ENCODE results near the gene SHANK1. TPM values are rescaled to one million over a fixed set of nuclear protein-coding genes. Genes with fewer than 3 reads are reported as not detected.

SHANK1 gene
- total and polyA plus RNA-seq, 12 donors = 1.5 to 22.6 (median 9.0) TPM

DNA sequence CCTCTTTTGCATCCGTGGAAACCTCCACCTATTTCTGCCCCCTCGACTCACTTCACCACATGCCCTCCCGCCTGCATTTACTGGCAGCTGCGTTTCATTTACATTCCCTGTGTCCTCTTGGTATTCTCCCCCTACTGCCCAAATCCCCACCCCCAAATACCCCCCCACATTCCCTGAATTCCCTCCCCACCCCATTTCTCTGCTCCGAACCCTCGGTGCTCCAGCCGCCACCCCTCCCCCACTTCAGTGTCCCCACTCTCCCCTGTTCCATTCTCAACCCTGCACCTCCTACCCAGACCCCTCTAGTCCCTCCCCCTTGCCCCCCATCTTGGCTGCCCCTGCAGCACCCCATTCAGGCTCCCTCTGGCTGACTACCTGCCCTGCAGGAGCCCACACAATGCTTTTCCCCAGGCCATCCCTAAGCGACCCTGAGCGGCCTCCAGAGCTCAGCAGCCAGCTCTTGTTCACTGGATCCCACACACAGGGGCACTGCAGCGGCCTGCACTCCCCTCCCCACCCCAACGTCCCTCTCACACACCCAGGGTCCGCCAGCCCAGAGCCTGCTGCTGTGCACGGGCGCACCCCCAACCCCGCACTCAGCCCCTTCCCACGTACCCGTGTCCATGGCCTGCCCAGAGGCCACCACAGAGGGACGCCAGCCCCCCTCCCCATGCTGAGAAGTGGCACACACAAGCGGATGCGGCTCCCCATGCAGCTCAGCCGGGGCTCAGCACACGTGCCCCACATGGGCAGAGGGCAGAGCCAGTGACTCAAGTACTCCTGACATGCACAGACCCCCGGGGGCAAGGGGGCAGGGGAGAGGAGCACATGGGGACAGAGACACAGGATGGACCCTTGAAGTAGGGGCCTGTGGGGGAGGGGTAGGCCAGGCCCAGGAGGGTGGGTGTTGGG is 26.3 kb downstream of the SHANK1 start:
- intact Hi-C loops (cut with DNase I) = no loop called here
- no peak for DNase-seq
- 27 to 39% (median 37%) methylated on average over 9 to 23 of the region's 23 CpGs for WGBS, 4 donors

GRCh38 chr19:50690439-50690838 is 29.2 kb downstream of the SHANK1 start:
- WGBS, 4 donors = 74 to 86% (median 84%) methylated on average over 7 of the region's 7 CpGs
- Histone ChIP-seq H3K9me3 (replicated peaks in 1 of 3) (no peaks in the 10 kb centered on the region), H3K27me3 (peaks cover 2% of the 10 kb centered on the region), H3K4me1 (replicated peaks in 1 of 2) (no peaks in the 10 kb centered on the region), H3K27ac (no peak overlapping the region), H3K4me3 (no peak overlapping the region), H3K36me3 (replicated peaks in 1 of 2) (no peaks in the 10 kb centered on the region)
- intact Hi-C loops (cut with DNase I) = no loop called here
- TF ChIP-seq, protein P1, sequence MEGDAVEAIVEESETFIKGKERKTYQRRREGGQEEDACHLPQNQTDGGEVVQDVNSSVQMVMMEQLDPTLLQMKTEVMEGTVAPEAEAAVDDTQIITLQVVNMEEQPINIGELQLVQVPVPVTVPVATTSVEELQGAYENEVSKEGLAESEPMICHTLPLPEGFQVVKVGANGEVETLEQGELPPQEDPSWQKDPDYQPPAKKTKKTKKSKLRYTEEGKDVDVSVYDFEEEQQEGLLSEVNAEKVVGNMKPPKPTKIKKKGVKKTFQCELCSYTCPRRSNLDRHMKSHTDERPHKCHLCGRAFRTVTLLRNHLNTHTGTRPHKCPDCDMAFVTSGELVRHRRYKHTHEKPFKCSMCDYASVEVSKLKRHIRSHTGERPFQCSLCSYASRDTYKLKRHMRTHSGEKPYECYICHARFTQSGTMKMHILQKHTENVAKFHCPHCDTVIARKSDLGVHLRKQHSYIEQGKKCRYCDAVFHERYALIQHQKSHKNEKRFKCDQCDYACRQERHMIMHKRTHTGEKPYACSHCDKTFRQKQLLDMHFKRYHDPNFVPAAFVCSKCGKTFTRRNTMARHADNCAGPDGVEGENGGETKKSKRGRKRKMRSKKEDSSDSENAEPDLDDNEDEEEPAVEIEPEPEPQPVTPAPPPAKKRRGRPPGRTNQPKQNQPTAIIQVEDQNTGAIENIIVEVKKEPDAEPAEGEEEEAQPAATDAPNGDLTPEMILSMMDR (IDR thresholded peaks at IDR 0.05) = no peak
- TF ChIP-seq POLR2A (IDR thresholded peaks at IDR 0.05) = no peak
- no peak for DNase-seq

More for the DNA sequence above, 26.3 kb downstream of the SHANK1 start:
- TF ChIP-seq, protein P1 (IDR thresholded peaks at IDR 0.05) = no peak
- no peak for TF ChIP-seq POLR2A (IDR thresholded peaks at IDR 0.05)
- Histone ChIP-seq H3K27ac (no peak overlapping the region), H3K27me3 (peaks cover 8% of the 10 kb centered on the region), H3K9me3 (replicated peaks in 1 of 3) (no peaks in the 10 kb centered on the region), H3K36me3 (replicated peaks in 1 of 2) (no peaks in the 10 kb centered on the region), H3K4me3 (no peak overlapping the region), H3K4me1 (replicated peaks in 1 of 2) (no peaks in the 10 kb centered on the region)

- 66 to 79% (median 78%) methylated on average over 6 to 19 of the region's 19 CpGs; no CpG with 5 or more reads in 1 of the 4 donors for WGBS, 4 donors
- Histone ChIP-seq H3K4me1 (replicated peaks in 1 of 2) (no peaks in the 10 kb centered on the region), H3K27me3 (no peaks in the 10 kb centered on the region), H3K36me3 (replicated peaks in 1 of 2) (no peaks in the 10 kb centered on the region), H3K4me3 (no peak overlapping the region), H3K27ac (no peak overlapping the region), H3K9me3 (replicated peaks in 1 of 3) (no peaks in the 10 kb centered on the region)
- no peak for DNase-seq
- TF ChIP-seq, protein P1 (IDR thresholded peaks at IDR 0.05) = no peak
- no peak for TF ChIP-seq POLR2A (IDR thresholded peaks at IDR 0.05)
- intact Hi-C loops (cut with DNase I) = no loop called here
Measured at GRCh38 chr19:50688766-50689165, 30.8 kb downstream of the SHANK1 start.

- intact Hi-C loops (cut with DNase I) = no loop called here
- TF ChIP-seq, protein P1 (IDR thresholded peaks at IDR 0.05) = no peak
- no peak for TF ChIP-seq POLR2A (IDR thresholded peaks at IDR 0.05)
- Histone ChIP-seq H3K4me3 (no peak overlapping the region), H3K27me3 (no peaks in the 10 kb centered on the region), H3K4me1 (replicated peaks in 1 of 2) (no peaks in the 10 kb centered on the region), H3K36me3 (replicated peaks in 1 of 2) (no peaks in the 10 kb centered on the region), H3K9me3 (replicated peaks in 1 of 3) (no peaks in the 10 kb centered on the region), H3K27ac (no peak overlapping the region)
- WGBS, 4 donors = 54 to 81% (median 66%) methylated on average over 6 to 50 of the region's 50 CpGs
- no peak for DNase-seq
Measured at GRCh38 chr19:50686310-50687032, 33.1 kb downstream of the SHANK1 start.
